GM23338 (cell line): Measurements from ENCODE around the gene GDPD1. TPM values are rescaled to one million over a fixed set of nuclear protein-coding genes. Genes with fewer than 3 reads are reported as not detected.
A peak's percentile ranks its signal among the peaks of the same experiment; 100 is the strongest.
"Not testable (repeated sequence)": the region's sequence is repeated elsewhere in the genome, so short reads cannot be mapped to it uniquely, and the experiment has no call there.

Source experiments
- ATAC-seq: fragments of 200-7000 bp; cut with Tn5 transposase; 3 replicates; pipeline ENCODE4 v1.9.1; 2020
- DNase-seq: peaks from one replicate; pipeline ENCODE4 v3.0.0-alpha.2; 2015; ENCODE audit warnings: low spot score
- H2AFZ ChIP-seq: fragments of 200-600 bp; sonication (generic); 2 replicates; pipeline ENCODE4 v1.8.0; 2016; ENCODE audit warnings: antibody characterized with exemption, mild to moderate bottlenecking, moderate library complexity
- H3F3A ChIP-seq: fragments of 200-600 bp; sonication (generic); replicated peaks from 2 replicates; pipeline ENCODE4 v1.8.0; 2017; ENCODE audit warnings: antibody characterized with exemption, mixed run types, low read depth
- H3K27ac ChIP-seq: fragments of 200-600 bp; sonication (generic); 2 replicates; pipeline ENCODE4 v1.6.1; 2016; ENCODE audit warnings: low read depth
- H3K27me3 ChIP-seq: fragments of 200-600 bp; sonication (generic); 2 replicates; pipeline ENCODE4 v1.8.0; 2016; ENCODE audit warnings: mild to moderate bottlenecking, mixed run types, moderate library complexity; ENCODE audit not compliant: insufficient read depth
- H3K36me3 ChIP-seq: fragments of 200-600 bp; sonication (generic); 2 replicates; pipeline ENCODE4 v1.8.0; 2016; ENCODE audit warnings: mild to moderate bottlenecking; ENCODE audit not compliant: insufficient read depth
- H3K4me1 ChIP-seq: fragments of 200-600 bp; sonication (generic); 2 replicates; pipeline ENCODE4 v1.8.0; 2016; ENCODE audit warnings: mild to moderate bottlenecking, moderate library complexity; ENCODE audit not compliant: insufficient read depth
- H3K4me2 ChIP-seq: fragments of 200-600 bp; sonication (generic); 2 replicates; pipeline ENCODE4 v1.7.1; 2017; ENCODE audit warnings: mixed run types
- H3K4me3 ChIP-seq: fragments of 200-600 bp; sonication (generic); 2 replicates; pipeline ENCODE4 v1.6.1; 2016; ENCODE audit warnings: mixed run types
- H3K79me2 ChIP-seq: fragments of 200-600 bp; sonication (generic); replicated peaks from 2 replicates; pipeline ENCODE4 v1.8.0; 2017; ENCODE audit warnings: mild to moderate bottlenecking; ENCODE audit not compliant: insufficient read depth
- H3K9me2 ChIP-seq: fragments of 200-600 bp; sonication (generic); 2 replicates; pipeline ENCODE4 v1.8.0; 2017; ENCODE audit not compliant: insufficient read depth
- H4K20me1 ChIP-seq: fragments of 200-600 bp; sonication (generic); replicated peaks from 2 replicates; pipeline ENCODE4 v1.8.0; 2017; ENCODE audit warnings: mild to moderate bottlenecking; ENCODE audit not compliant: insufficient read depth
- H3K27ac Mint-ChIP-seq: 2 replicates; pipeline ENCODE4 v1.8.0; 2020; ENCODE audit warnings: inconsistent platforms, mild to moderate bottlenecking, moderate library complexity, mixed read lengths
- H3K27me3 Mint-ChIP-seq: 3 replicates; pipeline ENCODE4 v1.8.0; 2022; ENCODE audit warnings: low read depth, mild to moderate bottlenecking, moderate library complexity, mixed read lengths, inconsistent platforms; ENCODE audit not compliant: insufficient read depth, poor library complexity
- H3K36me3 Mint-ChIP-seq: 3 replicates; pipeline ENCODE4 v1.8.0; 2021; ENCODE audit warnings: low read depth, mild to moderate bottlenecking, inconsistent platforms, moderate library complexity, mixed read lengths
- H3K4me1 Mint-ChIP-seq: 3 replicates; pipeline ENCODE4 v1.8.0; 2020; ENCODE audit warnings: mild to moderate bottlenecking, inconsistent platforms, mixed read lengths
- H3K4me3 Mint-ChIP-seq: 3 replicates; pipeline ENCODE4 v1.8.0; 2021; ENCODE audit warnings: moderate library complexity, mild to moderate bottlenecking, inconsistent platforms, mixed read lengths
- H3K9me3 Mint-ChIP-seq: 3 replicates; pipeline ENCODE4 v1.8.0; 2020; ENCODE audit warnings: moderate library complexity, mild to moderate bottlenecking, inconsistent platforms, mixed read lengths
- CREB1 ChIP-seq: fragments of 250-450 bp; sonication (Bioruptor Pico); IDR thresholded peaks from 2 replicates; pipeline ENCODE4 v1.5.0; 2020; ENCODE audit warnings: low read depth, mild to moderate bottlenecking, moderate library complexity
- CTCF ChIP-seq, 2 experiments: fragments of 200-600 bp in 1 of 2; sonication (generic) in 1 of 2; conservative IDR thresholded peaks; 2 replicates each; pipeline versions ENCODE4 v1.5.1 to v1.6.1; 2016 to 2017; ENCODE audit warnings: antibody characterized with exemption in 2 of 2, low read depth in 2 of 2, mild to moderate bottlenecking in 2 of 2, moderate library complexity in 1 of 2
- ETS1 ChIP-seq: IDR thresholded peaks from 2 replicates; pipeline ENCODE4 v1.6.1; 2016; ENCODE audit warnings: antibody characterized with exemption
- EZH2 ChIP-seq: fragments of 200-600 bp; sonication (generic); IDR thresholded peaks from one replicate; pipeline ENCODE4 v1.8.0; 2017; ENCODE audit warnings: antibody characterized with exemption, mild to moderate bottlenecking, low read depth; ENCODE audit not compliant: unreplicated experiment
- EZH2phosphoT487 ChIP-seq: fragments of 200-600 bp; sonication (generic); IDR thresholded peaks from one replicate; pipeline ENCODE4 v1.8.1; 2018; ENCODE audit warnings: antibody characterized with exemption; ENCODE audit not compliant: unreplicated experiment
- JUNB ChIP-seq: IDR thresholded peaks from one replicate; pipeline ENCODE4 v1.6.1; 2016; ENCODE audit warnings: antibody characterized with exemption; ENCODE audit not compliant: unreplicated experiment
- NANOG ChIP-seq: IDR thresholded peaks from 2 replicates; pipeline ENCODE4 v1.6.1; 2016; ENCODE audit warnings: antibody characterized with exemption, borderline replicate concordance
- POLR2AphosphoS5 ChIP-seq: IDR thresholded peaks from 2 replicates; pipeline ENCODE4 v1.6.1; 2016; ENCODE audit warnings: antibody characterized with exemption, low read depth
- REST ChIP-seq: IDR thresholded peaks from one replicate; pipeline ENCODE4 v1.6.1; 2018; ENCODE audit warnings: antibody characterized with exemption; ENCODE audit not compliant: unreplicated experiment
- ZNF331 ChIP-seq: fragments of 250-450 bp; sonication (Bioruptor Pico); IDR thresholded peaks from 2 replicates; pipeline ENCODE4 v1.5.0; 2020; ENCODE audit warnings: low read depth, mild to moderate bottlenecking, moderate library complexity
- polyA plus RNA-seq: library from polyadenylated mRNA; unstranded; fragments of >200 nt; fragmentation: Nextera tagmentation; extraction: Ambion mirVana; gene quantifications from 2 replicates; pipeline ENCODE4 v1.2.1, GENCODE V29; 2016
- total RNA-seq: library from RNA; depleted of rRNA; stranded (reverse); fragments of >200 nt; shearing (Covaris generic); gene quantifications from 2 replicates; pipeline ENCODE4 v1.2.3, GENCODE V29; 2014

The GDPD1 gene
- total and polyA plus RNA-seq, 2 experiments from 2014 or later, result 6.8 to 7.8 TPM

- TF ChIP-seq NANOG (no peak), EZH2phosphoT487 (no peak), JUNB (no peak), CREB1 (no peak), ETS1 (no peak), CTCF (conservative IDR thresholded peaks at IDR 0.05; ENCODE audit: low read depth in 2 of 2) (no peak), ZNF331 (no peak), POLR2AphosphoS5 (no peak)
These were observed 69.6 kb downstream of the GDPD1 start (continued) for GRCh38 chr17:59289981-59290301.

GRCh38 chr17:59290302-59290998 is 70.1 kb downstream of the GDPD1 start:
- peak overlapping the region; percentile 14; the same call in 1 of the 2 replicates for H3K4me3 ChIP-seq
- not testable (repeated sequence) for H2AFZ ChIP-seq

GRCh38 chr17:59292174-59292523 is 71.8 kb downstream of the GDPD1 start:
- no peak overlapping the region for H3K4me2 ChIP-seq
- Mint-ChIP-seq H3K9me3 (0 out of 3 replicates have a peak, but pooled peaks cover 3% of the 10 kb centered on the region), H3K4me3 (no peak overlapping the region), H3K4me1 (peaks cover 15% of the 10 kb centered on the region), H3K27me3 (peaks cover 13% of the 10 kb centered on the region), H3K27ac (no peak overlapping the region), H3K36me3 (no peaks in the 10 kb centered on the region)
- no peak overlapping the region for H3K27ac ChIP-seq
- H3K4me3 ChIP-seq, result no peak overlapping the region
- H3F3A ChIP-seq, result no peaks in the 10 kb centered on the region
- peaks cover 33% of the 10 kb centered on the region for H3K27me3 ChIP-seq
- no peaks in the 10 kb centered on the region for H3K79me2 ChIP-seq
- ATAC-seq, result no peak
- DNase-seq, result no peak
- H3K9me2 ChIP-seq, result no peaks in the 10 kb centered on the region
- no peak overlapping the region for H2AFZ ChIP-seq
- no peaks in the 10 kb centered on the region for H4K20me1 ChIP-seq
- H3K36me3 ChIP-seq, result no peaks in the 10 kb centered on the region
- H3K4me1 ChIP-seq, result peaks cover 6% of the 10 kb centered on the region; the same call in 1 of the 2 replicates
- TF ChIP-seq REST (no peak), JUNB (no peak), ZNF331 (no peak), EZH2 (no peak)

More at GRCh38 chr17:59290302-59290998, 70.1 kb downstream of the GDPD1 start:
- not testable (repeated sequence) for H4K20me1 ChIP-seq, H3F3A ChIP-seq, H3K79me2 ChIP-seq, H3K9me2 ChIP-seq, H3K9me3 Mint-ChIP-seq, H3K36me3 ChIP-seq, H3K4me1 ChIP-seq, H3K36me3 Mint-ChIP-seq, H3K27ac ChIP-seq
- ATAC-seq (peak; percentile 86), DNase-seq (peak; percentile 71)
- Mint-ChIP-seq H3K27ac (peak overlapping the region; percentile 54; the same call in 1 of the 2 replicates), H3K4me1 (peaks cover 15% of the 10 kb centered on the region), H3K27me3 (peaks cover 10% of the 10 kb centered on the region), H3K4me3 (peak overlapping the region; percentile 35)
- Histone ChIP-seq H3K4me2 (peak overlapping the region; percentile 66; the same call in 1 of the 2 replicates), H3K27me3 (peaks cover 33% of the 10 kb centered on the region)
- TF ChIP-seq CREB1 (peak; percentile 45; the same call in 1 of the 2 replicates), POLR2AphosphoS5 (peak; percentile 36; the same call in 1 of the 2 replicates), NANOG (peak; percentile 85)
